GM23338 (cell line): Measurements from ENCODE around the gene HBS1L. TPM values are rescaled to one million over a fixed set of nuclear protein-coding genes. Genes with fewer than 3 reads are reported as not detected.

Experiments
- ATAC-seq: fragments of 200-7000 bp; cut with Tn5 transposase; 3 replicates; pipeline ENCODE4 v1.9.1; 2020
- DNase-seq: peaks from one replicate; pipeline ENCODE4 v3.0.0-alpha.2; 2015; ENCODE audit warnings: low spot score
- H2AFZ ChIP-seq: fragments of 200-600 bp; sonication (generic); 2 replicates; pipeline ENCODE4 v1.8.0; 2016; ENCODE audit warnings: antibody characterized with exemption, mild to moderate bottlenecking, moderate library complexity
- H3F3A ChIP-seq: fragments of 200-600 bp; sonication (generic); replicated peaks from 2 replicates; pipeline ENCODE4 v1.8.0; 2017; ENCODE audit warnings: antibody characterized with exemption, mixed run types, low read depth
- H3K27ac ChIP-seq: fragments of 200-600 bp; sonication (generic); 2 replicates; pipeline ENCODE4 v1.6.1; 2016; ENCODE audit warnings: low read depth
- H3K27me3 ChIP-seq: fragments of 200-600 bp; sonication (generic); 2 replicates; pipeline ENCODE4 v1.8.0; 2016; ENCODE audit warnings: mild to moderate bottlenecking, mixed run types, moderate library complexity; ENCODE audit not compliant: insufficient read depth
- H3K36me3 ChIP-seq: fragments of 200-600 bp; sonication (generic); 2 replicates; pipeline ENCODE4 v1.8.0; 2016; ENCODE audit warnings: mild to moderate bottlenecking; ENCODE audit not compliant: insufficient read depth
- H3K4me1 ChIP-seq: fragments of 200-600 bp; sonication (generic); 2 replicates; pipeline ENCODE4 v1.8.0; 2016; ENCODE audit warnings: mild to moderate bottlenecking, moderate library complexity; ENCODE audit not compliant: insufficient read depth
- H3K4me2 ChIP-seq: fragments of 200-600 bp; sonication (generic); 2 replicates; pipeline ENCODE4 v1.7.1; 2017; ENCODE audit warnings: mixed run types
- H3K4me3 ChIP-seq: fragments of 200-600 bp; sonication (generic); 2 replicates; pipeline ENCODE4 v1.6.1; 2016; ENCODE audit warnings: mixed run types
- H3K79me2 ChIP-seq: fragments of 200-600 bp; sonication (generic); replicated peaks from 2 replicates; pipeline ENCODE4 v1.8.0; 2017; ENCODE audit warnings: mild to moderate bottlenecking; ENCODE audit not compliant: insufficient read depth
- H3K9me2 ChIP-seq: fragments of 200-600 bp; sonication (generic); 2 replicates; pipeline ENCODE4 v1.8.0; 2017; ENCODE audit not compliant: insufficient read depth
- H4K20me1 ChIP-seq: fragments of 200-600 bp; sonication (generic); replicated peaks from 2 replicates; pipeline ENCODE4 v1.8.0; 2017; ENCODE audit warnings: mild to moderate bottlenecking; ENCODE audit not compliant: insufficient read depth
- H3K27ac Mint-ChIP-seq: 2 replicates; pipeline ENCODE4 v1.8.0; 2020; ENCODE audit warnings: inconsistent platforms, mild to moderate bottlenecking, moderate library complexity, mixed read lengths
- H3K27me3 Mint-ChIP-seq: 3 replicates; pipeline ENCODE4 v1.8.0; 2022; ENCODE audit warnings: low read depth, mild to moderate bottlenecking, moderate library complexity, mixed read lengths, inconsistent platforms; ENCODE audit not compliant: insufficient read depth, poor library complexity
- H3K36me3 Mint-ChIP-seq: 3 replicates; pipeline ENCODE4 v1.8.0; 2021; ENCODE audit warnings: low read depth, mild to moderate bottlenecking, inconsistent platforms, moderate library complexity, mixed read lengths
- H3K4me1 Mint-ChIP-seq: 3 replicates; pipeline ENCODE4 v1.8.0; 2020; ENCODE audit warnings: mild to moderate bottlenecking, inconsistent platforms, mixed read lengths
- H3K4me3 Mint-ChIP-seq: 3 replicates; pipeline ENCODE4 v1.8.0; 2021; ENCODE audit warnings: moderate library complexity, mild to moderate bottlenecking, inconsistent platforms, mixed read lengths
- H3K9me3 Mint-ChIP-seq: 3 replicates; pipeline ENCODE4 v1.8.0; 2020; ENCODE audit warnings: moderate library complexity, mild to moderate bottlenecking, inconsistent platforms, mixed read lengths
- CREB1 ChIP-seq: fragments of 250-450 bp; sonication (Bioruptor Pico); IDR thresholded peaks from 2 replicates; pipeline ENCODE4 v1.5.0; 2020; ENCODE audit warnings: low read depth, mild to moderate bottlenecking, moderate library complexity
- ETS1 ChIP-seq: IDR thresholded peaks from 2 replicates; pipeline ENCODE4 v1.6.1; 2016; ENCODE audit warnings: antibody characterized with exemption
- EZH2 ChIP-seq: fragments of 200-600 bp; sonication (generic); IDR thresholded peaks from one replicate; pipeline ENCODE4 v1.8.0; 2017; ENCODE audit warnings: antibody characterized with exemption, mild to moderate bottlenecking, low read depth; ENCODE audit not compliant: unreplicated experiment
- EZH2phosphoT487 ChIP-seq: fragments of 200-600 bp; sonication (generic); IDR thresholded peaks from one replicate; pipeline ENCODE4 v1.8.1; 2018; ENCODE audit warnings: antibody characterized with exemption; ENCODE audit not compliant: unreplicated experiment
- JUNB ChIP-seq: IDR thresholded peaks from one replicate; pipeline ENCODE4 v1.6.1; 2016; ENCODE audit warnings: antibody characterized with exemption; ENCODE audit not compliant: unreplicated experiment
- NANOG ChIP-seq: IDR thresholded peaks from 2 replicates; pipeline ENCODE4 v1.6.1; 2016; ENCODE audit warnings: antibody characterized with exemption, borderline replicate concordance
- REST ChIP-seq: IDR thresholded peaks from one replicate; pipeline ENCODE4 v1.6.1; 2018; ENCODE audit warnings: antibody characterized with exemption; ENCODE audit not compliant: unreplicated experiment
- ZNF114 ChIP-seq: fragments of 250-450 bp; sonication (Bioruptor Pico); IDR thresholded peaks from 2 replicates; pipeline ENCODE4 v1.5.0; 2020; ENCODE audit warnings: mild to moderate bottlenecking, moderate library complexity
- ZNF331 ChIP-seq: fragments of 250-450 bp; sonication (Bioruptor Pico); IDR thresholded peaks from 2 replicates; pipeline ENCODE4 v1.5.0; 2020; ENCODE audit warnings: low read depth, mild to moderate bottlenecking, moderate library complexity
- polyA plus RNA-seq: library from polyadenylated mRNA; unstranded; fragments of >200 nt; fragmentation: Nextera tagmentation; extraction: Ambion mirVana; gene quantifications from 2 replicates; pipeline ENCODE4 v1.2.1, GENCODE V29; 2016
- total RNA-seq: library from RNA; depleted of rRNA; stranded (reverse); fragments of >200 nt; shearing (Covaris generic); gene quantifications from 2 replicates; pipeline ENCODE4 v1.2.3, GENCODE V29; 2014
- TF ChIP-seq, protein P1 (sequence below), 2 experiments: fragments of 200-600 bp in 1 of 2; sonication (generic) in 1 of 2; conservative IDR thresholded peaks; 2 replicates each; pipeline versions ENCODE4 v1.5.1 to v1.6.1; 2016 to 2017; ENCODE audit warnings: antibody characterized with exemption in 2 of 2, low read depth in 2 of 2, mild to moderate bottlenecking in 2 of 2, moderate library complexity in 1 of 2

The HBS1L gene
- total and polyA plus RNA-seq, 2 experiments from 2014 or later = 59.9 to 94.1 TPM

- no peak for TF ChIP-seq ETS1
- TF ChIP-seq, protein P1, sequence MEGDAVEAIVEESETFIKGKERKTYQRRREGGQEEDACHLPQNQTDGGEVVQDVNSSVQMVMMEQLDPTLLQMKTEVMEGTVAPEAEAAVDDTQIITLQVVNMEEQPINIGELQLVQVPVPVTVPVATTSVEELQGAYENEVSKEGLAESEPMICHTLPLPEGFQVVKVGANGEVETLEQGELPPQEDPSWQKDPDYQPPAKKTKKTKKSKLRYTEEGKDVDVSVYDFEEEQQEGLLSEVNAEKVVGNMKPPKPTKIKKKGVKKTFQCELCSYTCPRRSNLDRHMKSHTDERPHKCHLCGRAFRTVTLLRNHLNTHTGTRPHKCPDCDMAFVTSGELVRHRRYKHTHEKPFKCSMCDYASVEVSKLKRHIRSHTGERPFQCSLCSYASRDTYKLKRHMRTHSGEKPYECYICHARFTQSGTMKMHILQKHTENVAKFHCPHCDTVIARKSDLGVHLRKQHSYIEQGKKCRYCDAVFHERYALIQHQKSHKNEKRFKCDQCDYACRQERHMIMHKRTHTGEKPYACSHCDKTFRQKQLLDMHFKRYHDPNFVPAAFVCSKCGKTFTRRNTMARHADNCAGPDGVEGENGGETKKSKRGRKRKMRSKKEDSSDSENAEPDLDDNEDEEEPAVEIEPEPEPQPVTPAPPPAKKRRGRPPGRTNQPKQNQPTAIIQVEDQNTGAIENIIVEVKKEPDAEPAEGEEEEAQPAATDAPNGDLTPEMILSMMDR (conservative IDR thresholded peaks at IDR 0.05; ENCODE audit: low read depth in 2 of 2) = no peak
- TF ChIP-seq NANOG = no peak
- TF ChIP-seq ZNF114 (CRISPR knock-in tag) = no peak
- TF ChIP-seq EZH2 = no peak
- no peak for TF ChIP-seq JUNB
- TF ChIP-seq REST = no peak
- TF ChIP-seq EZH2phosphoT487 = no peak
- TF ChIP-seq ZNF331 (CRISPR knock-in tag) = no peak
- TF ChIP-seq CREB1 (CRISPR knock-in tag) = no peak
- Mint-ChIP-seq H3K36me3 (peaks cover 6% of the 10 kb centered on the region; the same call in 1 of the 3 replicates), H3K27ac (no peak overlapping the region), H3K27me3 (no peaks in the 10 kb centered on the region), H3K4me1 (peaks cover 6% of the 10 kb centered on the region; the same call in 2 of the 3 replicates), H3K9me3 (peaks cover 10% of the 10 kb centered on the region; the same call in 2 of the 3 replicates), H3K4me3 (no peak overlapping the region)
- Histone ChIP-seq H2AFZ (no peak overlapping the region), H3K27ac (no peak overlapping the region), H3K4me1 (peaks cover 4% of the 10 kb centered on the region; the same call in 1 of the 2 replicates), H3K9me2 (no peaks in the 10 kb centered on the region), H3K4me3 (no peak overlapping the region), H3K79me2 (no peaks in the 10 kb centered on the region), H3K27me3 (no peaks in the 10 kb centered on the region), H4K20me1 (no peaks in the 10 kb centered on the region), H3F3A (no peaks in the 10 kb centered on the region), H3K36me3 (no peaks in the 10 kb centered on the region), H3K4me2 (no peak overlapping the region)
- DNase-seq (no peak), ATAC-seq (no peak)
These were observed 30.3 kb upstream of the HBS1L start for GRCh38 chr6:135084916-135085269.
